Skeletal muscle satellite cell (primary cell): ENCODE results near the gene GNB1.
"Not testable (repeated sequence)": the region's sequence is repeated elsewhere in the genome, so short reads cannot be mapped to it uniquely, and the experiment has no call there.

Source experiments
- H3K27me3 ChIP-seq: 2 replicates; pipeline ENCODE4 v1.7.0; 2013; ENCODE audit warnings: low read length; ENCODE audit not compliant: control insufficient read depth, insufficient read depth
- H3K36me3 ChIP-seq: 2 replicates; pipeline ENCODE4 v1.7.0; 2013; ENCODE audit warnings: mild to moderate bottlenecking, control low read depth, low read length; ENCODE audit not compliant: insufficient read depth
- H3K4me1 ChIP-seq: 2 replicates; pipeline ENCODE4 v1.7.0; 2013; ENCODE audit warnings: low read length; ENCODE audit not compliant: control insufficient read depth, insufficient read depth
- H3K4me2 ChIP-seq: 2 replicates; pipeline ENCODE4 v1.7.0; 2013; ENCODE audit warnings: mild to moderate bottlenecking, low read length
- H3K4me3 ChIP-seq: 2 replicates; pipeline ENCODE4 v1.7.0; 2013; ENCODE audit warnings: low read length
- H3K9ac ChIP-seq: 2 replicates; pipeline ENCODE4 v1.7.0; 2013; ENCODE audit warnings: mild to moderate bottlenecking, low read depth, low read length, moderate library complexity
- H3K9me3 ChIP-seq: replicated peaks from 2 replicates; pipeline ENCODE4 v1.7.0; 2013; ENCODE audit warnings: mild to moderate bottlenecking, control low read depth, low read length

The GNB1 gene

GRCh38 chr1:1746566-1746909 lies 144.3 kb downstream of the GNB1 start:
- H3K4me1 ChIP-seq, H3K27me3 ChIP-seq, H3K9ac ChIP-seq, H3K36me3 ChIP-seq, H3K4me3 ChIP-seq, H3K9me3 ChIP-seq: not testable (repeated sequence)
- peak overlapping the region; percentile 67 for H3K4me2 ChIP-seq

GRCh38 chr1:1745651-1746565 lies 145.0 kb downstream of the GNB1 start:
- not testable (repeated sequence) for H3K9me3 ChIP-seq, H3K36me3 ChIP-seq, H3K4me1 ChIP-seq, H3K27me3 ChIP-seq
- peak overlapping the region; percentile 70 for H3K9ac ChIP-seq
- peak overlapping the region; percentile 57 for H3K4me3 ChIP-seq
- peak overlapping the region; percentile 67 for H3K4me2 ChIP-seq

DNA sequence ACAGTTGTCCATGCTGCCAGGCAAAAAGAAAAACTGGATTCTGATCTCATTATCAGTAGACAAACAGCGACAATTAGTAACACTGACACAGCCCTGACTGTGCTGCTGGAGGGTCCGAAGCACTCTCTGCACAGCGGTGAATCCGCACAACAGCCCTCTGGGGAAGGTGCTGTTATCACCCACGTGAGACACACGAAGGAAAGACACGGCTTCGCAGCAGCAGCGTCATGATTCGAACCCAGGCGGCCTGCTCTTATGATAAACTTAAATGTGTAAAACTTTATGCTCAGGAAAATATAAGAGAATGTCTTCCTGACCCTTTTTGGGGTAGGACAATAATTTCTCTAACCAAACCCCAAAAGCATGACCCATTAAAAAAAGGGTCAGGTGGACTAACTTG lies 148.4 kb downstream of the GNB1 start:
- H3K4me1 ChIP-seq, H3K4me2 ChIP-seq, H3K4me3 ChIP-seq, H3K9ac ChIP-seq, H3K9me3 ChIP-seq, H3K36me3 ChIP-seq, H3K27me3 ChIP-seq: not testable (repeated sequence)

DNA sequence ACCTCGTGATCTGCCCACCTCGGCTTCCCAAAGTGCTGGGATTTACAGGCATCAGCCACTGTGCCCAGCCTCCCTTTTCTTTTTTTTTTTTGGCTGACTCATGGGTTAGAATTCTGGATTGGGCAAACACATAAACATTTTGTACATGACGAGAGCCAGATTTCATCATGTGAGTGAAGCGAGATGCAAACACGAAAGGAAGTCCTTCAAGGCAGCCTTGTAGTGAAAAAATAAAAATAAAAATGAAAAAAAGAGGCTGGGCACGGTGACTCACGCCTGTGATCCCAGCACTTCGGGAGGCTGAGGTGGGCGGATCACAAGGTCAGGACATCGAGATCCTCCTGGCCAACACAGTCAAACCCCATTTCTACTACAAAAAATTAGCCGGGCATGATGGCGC lies 149.9 kb downstream of the GNB1 start:
- H3K4me2 ChIP-seq, H3K9ac ChIP-seq, H3K4me1 ChIP-seq, H3K27me3 ChIP-seq, H3K36me3 ChIP-seq, H3K9me3 ChIP-seq, H3K4me3 ChIP-seq: not testable (repeated sequence)

- not testable (repeated sequence) for H3K9ac ChIP-seq, H3K4me1 ChIP-seq, H3K4me2 ChIP-seq, H3K27me3 ChIP-seq, H3K9me3 ChIP-seq, H3K36me3 ChIP-seq, H3K4me3 ChIP-seq
Observed at GRCh38 chr1:1738799-1739337, 152.0 kb downstream of the GNB1 start.

- not testable (repeated sequence) for H3K9me3 ChIP-seq, H3K36me3 ChIP-seq, H3K9ac ChIP-seq, H3K27me3 ChIP-seq, H3K4me3 ChIP-seq, H3K4me1 ChIP-seq, H3K4me2 ChIP-seq
Observed at GRCh38 chr1:1737675-1738590, 153.0 kb downstream of the GNB1 start.
